NOMO-1 (cell line): ENCODE results near the gene DRD4.

Source experiments
- DNase-seq, 2 experiments: peaks; one replicate each; lab custom pipeline; 2025; ENCODE audit not compliant: unreplicated experiment in 2 of 2; lab: John Stamatoyannopoulos, UW

DRD4 gene

DNA sequence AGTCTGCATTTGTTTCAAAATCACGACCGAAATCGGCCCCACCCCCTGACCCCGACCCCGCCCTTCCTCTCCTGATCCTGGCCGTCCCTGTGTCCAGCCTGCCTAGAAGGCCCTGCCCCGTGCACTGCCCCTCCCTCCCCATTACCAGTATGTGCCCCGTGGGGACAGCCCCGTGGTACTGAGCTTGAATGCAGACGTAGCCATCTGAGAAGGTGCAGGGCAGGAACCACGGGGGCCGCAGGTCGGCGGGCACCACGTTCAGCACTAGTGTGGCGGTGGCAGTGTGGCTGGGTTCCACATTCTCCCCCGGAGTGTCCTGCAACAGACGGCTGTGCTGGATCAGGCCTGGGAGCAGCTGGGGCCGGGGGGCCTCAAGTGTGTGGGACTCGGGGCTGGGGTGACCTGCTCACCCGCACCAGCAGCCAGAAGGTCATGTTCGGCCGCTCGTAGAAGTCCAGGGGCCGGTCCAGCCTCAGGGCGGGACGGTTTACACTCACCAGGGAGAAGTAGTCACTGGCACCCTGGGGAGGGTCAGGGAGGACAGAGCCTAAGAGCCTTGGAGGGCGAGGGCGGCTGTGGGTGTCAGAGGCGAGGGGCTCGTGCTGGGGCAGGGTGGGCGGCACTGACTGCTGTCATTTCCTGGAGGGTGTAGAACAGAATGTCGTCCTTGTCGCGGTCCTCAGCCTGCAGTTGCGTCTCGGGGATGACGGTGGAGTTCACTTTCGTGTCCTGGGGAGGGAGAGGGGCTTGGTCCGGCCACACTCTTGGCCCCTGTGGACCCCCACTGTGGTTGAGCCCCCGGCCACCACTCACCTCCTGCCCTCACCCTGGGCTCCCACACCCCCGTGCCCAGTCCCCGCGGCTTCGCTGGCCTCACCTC, 15.9 kb upstream of the DRD4 start:
- no peak for DNase-seq

DNA sequence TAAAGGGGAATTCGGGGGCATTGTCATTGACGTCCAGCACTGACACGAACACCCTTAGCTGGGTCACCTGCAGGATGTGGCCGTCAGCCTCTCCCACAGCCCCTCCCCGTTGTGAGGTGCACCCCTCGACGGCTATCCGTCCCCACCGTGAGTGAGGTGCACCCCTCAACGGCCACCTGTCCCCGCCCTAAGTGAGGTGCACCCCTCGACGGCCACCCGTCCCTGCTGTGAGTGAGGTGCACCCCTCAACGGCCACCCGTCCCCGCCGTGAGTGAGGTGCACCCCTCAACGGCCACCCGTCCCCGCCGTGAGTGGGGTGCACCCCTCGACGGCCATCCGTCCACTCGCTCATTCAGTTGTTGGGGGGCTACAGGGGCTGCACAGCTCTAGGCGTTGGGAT, 15.2 kb upstream of the DRD4 start:
- DNase-seq = no peak

DNA sequence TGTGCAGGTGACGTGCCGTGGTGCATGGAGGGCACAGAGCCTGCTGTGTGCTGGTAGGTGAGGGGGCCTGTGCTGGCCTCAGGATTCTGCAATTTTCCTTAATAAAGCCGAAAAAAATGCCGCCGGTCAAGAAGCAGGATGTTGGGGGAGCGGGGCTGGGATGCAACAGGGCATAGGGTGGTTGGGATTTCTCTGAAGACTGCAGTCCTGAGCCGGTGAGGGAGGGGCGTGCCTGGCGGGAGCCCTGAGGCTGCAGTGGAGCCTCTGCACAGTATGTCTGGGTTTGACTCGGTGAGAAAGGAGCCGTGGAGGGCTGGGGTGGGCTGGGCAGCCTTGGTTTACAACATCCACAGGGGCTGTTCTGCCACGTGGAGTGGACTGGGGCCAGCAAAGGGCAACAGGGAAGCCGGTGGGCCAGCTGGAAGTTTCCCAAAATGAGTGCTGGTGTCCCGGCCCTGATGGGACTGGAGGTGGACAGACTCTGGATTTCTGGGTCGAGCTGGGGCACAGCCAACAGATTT, 13.7 kb upstream of the DRD4 start:
- no peak for DNase-seq

DNA sequence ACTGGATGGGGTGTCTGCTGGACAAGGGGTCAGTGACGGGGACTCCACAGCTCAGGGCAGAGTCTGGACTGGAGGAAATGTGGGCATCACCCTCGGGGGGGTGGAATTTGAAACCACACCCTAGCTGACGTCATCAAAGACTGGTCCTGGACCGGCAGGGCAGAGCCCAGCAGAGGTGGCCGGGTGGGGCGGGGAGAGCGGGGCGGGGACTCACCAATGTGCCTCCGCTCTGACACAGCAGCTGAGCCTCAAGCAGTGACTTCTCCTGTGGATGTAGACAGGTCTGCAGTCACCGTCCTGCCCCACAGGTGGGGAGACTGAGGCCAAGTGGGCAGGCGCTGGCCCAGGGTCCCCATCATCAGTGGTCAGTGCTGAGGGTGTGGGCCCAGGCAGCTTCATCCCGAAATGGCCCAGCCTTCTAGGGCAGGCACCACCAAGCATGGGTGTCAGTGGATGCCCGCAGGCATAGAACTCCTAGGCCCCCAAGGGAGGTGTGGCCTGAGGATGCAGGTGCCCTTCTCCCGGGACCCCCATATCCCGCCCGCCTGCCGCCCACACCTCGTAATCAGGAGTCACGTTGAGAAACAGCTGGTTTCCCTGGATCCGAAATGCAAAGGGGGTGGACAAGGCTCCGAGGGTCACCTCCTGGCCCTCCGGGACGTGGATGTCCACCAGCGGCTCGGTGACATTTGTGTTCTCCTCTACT, 12.9 kb upstream of the DRD4 start:
- DNase-seq = no peak

DNA sequence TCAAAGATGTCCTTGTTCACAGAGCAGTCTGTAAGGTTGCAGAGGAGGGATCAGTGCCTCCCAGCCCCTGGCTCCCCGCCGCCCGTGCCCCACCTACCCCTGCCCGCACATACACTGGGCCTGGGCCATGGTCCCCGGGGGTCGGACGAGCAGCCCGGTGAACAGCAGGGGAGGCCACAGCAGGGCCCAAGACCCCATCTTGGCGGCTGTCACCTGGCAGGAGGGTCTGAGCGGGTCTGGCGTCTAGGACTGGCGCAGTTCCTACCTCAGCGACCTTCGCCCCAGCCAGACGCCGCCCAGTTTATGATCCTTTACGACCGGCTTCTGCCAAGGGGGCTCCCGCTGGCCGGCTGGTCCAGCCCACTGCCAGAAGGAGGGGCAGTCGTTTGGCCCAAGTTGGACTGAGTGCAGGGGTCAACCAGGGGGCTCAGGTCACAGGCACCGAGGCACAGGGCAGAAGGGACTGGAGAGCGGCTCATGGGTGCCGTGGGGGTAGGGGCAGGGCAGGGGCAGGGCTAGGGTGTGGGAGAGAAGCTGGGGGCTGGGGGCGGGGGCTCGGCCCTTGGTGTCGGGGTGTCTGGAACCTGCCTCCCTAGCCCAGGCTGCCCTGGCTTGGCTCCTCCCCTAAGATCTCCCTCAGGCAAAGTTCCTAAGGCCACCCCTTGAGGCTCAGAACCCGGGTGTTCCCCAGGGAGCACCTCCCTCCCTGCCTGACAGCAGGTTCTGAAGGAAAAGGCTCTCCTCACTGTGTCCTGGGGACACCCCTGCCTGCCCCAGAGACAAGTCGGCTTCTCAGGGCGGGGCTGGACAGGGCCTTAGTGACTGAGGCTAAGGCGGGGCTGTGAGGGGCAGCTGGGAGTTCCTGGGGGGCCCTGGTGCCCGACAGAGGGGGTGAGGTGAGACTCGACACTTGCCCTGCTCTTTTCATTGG, 12.1 kb upstream of the DRD4 start, which contains the start of gene CDHR5:
Gene CDHR5, minus strand, starts transcription at position 251 of the 931 bp plus-strand sequence. Its CDS starts 53 bp downstream, at position 198.
- DNase-seq = no peak

DNA sequence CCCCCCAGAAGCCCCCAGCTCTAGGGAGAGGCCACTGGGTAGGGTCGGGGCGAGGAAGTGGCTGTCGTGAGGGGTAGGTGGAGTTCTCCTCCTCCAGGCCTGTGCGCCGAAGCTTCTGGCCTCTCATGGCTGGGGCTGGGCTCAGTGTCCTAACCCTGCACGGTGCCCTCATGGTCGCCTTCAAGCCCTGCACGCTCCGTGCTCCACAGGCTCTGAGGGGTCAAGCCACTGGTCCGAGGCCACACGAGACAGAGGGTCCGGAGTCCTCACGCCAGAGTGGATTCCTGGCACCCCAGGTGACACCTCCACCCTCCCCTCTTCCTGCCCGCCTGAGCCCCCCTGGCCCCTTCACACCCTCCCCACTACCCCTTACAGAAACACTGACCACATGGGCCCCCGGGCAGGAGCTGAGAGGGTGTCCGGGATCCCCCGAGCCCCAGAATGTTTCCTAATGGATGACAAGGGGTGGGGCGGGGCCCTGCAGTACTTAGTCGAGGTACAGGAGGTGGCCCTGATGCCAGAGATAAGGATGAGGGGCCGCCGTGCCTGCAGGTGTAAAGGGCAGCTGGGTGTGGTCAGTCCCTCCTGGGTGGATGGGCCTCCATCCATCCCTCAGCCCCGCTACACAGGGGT, 11.3 kb upstream of the DRD4 start:
- no peak for DNase-seq

DNA sequence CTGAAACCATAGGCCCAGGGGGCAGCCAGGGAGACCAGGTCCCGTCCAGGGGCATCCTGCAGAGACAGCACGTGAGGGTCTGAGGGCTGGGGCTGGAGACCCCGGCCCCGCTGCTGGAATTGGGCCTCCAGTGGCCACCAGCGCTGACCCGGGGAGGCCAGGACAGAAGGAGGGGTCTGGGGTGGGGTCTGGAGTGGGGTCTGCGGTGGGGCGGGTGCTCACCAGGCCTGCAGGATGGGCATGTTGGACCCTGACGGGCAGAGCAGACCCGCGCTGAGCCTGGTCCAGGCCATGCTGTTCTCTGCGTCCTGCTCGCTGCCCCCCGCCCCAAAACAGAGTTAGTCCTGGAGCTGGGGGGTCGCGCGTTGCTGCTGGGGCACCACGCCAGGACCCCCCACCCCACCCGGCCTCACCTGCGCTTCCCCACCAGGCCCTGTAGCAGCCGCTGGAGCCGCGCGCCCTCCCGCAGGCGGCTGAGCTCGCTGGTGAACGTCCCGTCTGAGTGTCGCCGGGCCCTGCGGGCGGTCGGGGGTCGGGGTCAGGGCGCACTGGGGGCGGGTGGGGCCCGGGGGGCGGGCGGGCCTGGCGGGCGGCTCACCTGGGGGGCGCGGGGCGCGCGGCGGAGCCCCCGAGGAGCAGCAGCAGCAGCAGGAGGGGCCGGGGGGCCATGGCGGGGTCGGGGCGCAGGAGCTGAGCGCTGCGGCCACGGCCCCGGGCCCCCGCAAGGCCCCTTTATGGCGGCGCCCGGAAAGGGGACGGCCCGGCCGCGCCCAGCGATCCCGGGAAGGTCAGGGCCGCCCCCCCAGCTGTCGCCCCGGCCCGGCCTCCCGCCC, 10.4 kb upstream of the DRD4 start, which contains the start of gene SCT:
Gene SCT, minus strand, starts transcription at position 707 of the 833 bp plus-strand sequence. Its CDS starts 38 bp downstream, at position 669.
- no peak for DNase-seq

DNA sequence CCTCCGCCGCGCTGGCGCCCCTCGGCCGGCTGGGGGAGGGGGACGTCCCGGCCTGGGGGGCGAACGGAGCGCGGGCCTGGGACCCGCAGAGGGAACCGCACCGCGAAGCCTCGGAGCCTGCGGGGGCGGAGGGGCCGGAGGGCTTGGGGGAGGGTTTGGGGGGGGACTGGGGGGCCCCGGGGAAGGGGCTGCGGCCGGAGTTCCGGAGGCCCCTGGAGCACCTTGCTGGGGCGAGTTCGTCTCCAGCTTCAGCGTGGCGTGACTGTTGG, 9.8 kb upstream of the DRD4 start:
- no peak for DNase-seq

DNA sequence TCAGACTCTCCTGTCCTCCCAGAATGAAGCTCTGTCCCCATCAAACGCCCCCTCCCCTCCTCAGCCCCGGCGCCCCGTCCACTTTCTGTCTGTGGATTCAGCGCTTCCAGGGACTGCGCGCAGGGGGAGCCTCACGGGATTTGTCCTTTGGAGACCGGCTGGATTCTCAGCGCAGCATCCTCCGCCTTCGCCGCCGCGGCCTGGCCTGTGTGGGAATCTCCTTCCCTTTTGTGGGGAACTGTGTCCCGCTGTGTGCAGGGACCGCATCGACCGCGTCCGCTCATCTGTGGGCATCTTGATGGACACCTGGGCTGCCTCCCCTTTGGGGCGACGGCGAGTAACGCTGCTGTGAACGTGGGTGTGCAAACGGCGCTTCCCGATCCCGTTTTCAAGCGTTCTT, 9.0 kb upstream of the DRD4 start:
- no peak for DNase-seq

DNA sequence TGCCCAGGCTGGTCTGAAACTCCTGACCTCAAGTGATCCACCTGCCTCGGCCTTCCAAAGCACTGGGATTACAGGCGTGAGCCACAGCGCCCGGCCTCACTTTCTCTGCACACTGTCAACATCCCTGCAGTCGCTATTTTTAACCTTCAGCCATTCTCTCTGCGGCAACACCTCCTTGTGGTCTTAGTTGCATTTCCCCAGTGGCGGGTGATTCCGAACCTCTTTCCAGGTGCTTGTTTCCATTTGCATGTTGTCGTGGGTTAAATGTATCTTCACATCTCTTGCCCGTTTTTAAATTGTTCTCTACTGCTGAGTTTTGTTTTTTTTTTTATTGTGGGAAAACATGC, 7.9 kb upstream of the DRD4 start:
- peak; percentile 14 to 33 for DNase-seq

DNA sequence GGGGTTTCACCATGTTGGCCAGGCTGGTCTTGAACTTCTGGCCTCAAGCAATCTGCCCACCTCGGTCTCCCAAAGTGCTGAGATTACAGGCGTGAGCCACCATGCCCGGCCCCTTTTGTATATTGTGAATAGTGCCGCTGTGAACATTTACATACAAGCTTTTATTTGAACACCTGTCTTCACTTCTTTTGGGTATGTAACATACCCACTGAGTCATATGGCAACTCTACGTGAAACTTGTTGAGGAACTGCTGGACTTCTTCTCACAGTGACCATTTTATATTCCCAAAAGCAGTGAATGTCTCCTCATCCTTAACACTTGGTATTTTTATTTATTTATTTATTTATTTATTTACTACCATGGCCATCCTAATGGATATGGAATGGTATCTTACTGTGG, 6.2 kb upstream of the DRD4 start:
- DNase-seq = no peak

DNA sequence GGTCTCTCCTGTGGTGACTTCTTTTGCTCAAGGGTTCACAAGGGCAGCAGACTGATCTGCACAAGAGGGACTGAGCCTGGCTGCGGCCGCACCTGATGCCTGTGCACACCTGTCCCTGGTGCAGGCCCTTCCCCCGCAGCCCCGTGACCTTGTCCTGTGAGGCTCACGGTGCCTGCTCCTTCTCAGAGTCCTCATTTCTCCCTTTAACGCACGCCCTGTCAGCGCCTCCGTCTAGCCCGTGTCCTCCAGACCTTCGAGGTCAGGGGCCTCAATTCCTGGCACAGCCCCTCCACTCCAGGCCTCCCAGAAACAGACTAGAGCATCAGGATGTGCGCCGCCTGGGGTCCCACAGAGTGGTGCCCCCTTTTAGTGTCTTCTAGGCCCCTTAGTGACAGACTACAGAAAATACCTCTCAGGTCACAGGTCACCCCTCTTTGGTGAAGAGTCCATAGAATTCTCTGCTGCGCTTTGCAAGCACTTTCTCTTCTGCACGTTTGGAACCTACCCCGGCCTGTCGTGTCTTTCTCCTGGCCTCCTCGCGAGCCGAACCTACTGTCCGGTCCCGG, 1.0 kb upstream of the DRD4 start:
- no peak for DNase-seq

DNA sequence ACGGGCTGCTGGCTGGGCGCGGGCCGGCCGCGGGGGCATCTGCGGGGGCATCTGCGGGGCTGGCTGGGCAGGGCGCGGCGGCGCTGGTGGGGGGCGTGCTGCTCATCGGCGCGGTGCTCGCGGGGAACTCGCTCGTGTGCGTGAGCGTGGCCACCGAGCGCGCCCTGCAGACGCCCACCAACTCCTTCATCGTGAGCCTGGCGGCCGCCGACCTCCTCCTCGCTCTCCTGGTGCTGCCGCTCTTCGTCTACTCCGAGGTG, 194 bp downstream of the DRD4 start:
- no peak for DNase-seq

DNA sequence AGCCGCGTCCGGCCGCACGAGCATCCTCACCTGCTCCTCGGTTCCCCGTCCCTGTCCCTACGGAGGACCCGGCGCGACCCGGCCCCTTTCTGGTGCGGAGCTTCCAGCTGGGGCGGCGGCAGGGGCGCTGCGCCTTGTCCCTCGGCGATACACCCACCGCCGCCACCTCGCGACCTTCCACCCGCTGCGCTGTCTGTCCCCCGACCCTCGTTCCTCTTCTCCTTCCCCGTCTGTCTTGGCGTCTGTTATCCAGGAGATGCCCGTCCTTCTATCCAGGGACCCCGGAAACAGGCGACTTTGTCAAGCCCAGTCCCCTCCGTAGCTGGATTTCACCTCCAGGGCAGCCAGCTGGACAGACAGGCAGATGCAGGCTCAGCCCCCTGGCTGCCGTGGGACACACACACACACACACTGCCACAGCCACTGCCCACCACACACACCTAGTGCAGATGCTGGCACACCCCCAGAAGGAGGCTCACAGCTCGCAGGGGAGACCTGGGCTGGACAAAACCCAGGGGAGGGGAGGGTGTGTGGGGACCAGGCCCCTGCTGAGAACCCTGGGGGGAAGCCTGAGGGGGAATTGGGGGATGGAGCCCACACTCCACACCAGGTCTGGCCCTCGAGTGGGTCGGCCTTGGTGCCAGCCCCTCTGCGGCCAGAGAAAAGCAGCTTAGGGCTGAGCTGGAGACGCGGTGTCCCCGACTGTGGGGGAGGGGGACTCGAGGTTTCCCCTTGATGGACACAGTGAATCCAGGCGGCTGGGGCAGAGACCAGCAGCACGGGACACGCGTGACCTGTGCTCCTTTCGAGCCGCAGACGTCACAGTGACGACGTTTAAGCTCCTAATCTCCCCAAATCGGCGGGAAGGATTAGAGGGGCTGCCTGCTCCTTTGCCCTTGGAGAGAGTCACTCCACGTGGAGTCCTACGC, 788 bp downstream of the DRD4 start:
- no peak for DNase-seq

DNA sequence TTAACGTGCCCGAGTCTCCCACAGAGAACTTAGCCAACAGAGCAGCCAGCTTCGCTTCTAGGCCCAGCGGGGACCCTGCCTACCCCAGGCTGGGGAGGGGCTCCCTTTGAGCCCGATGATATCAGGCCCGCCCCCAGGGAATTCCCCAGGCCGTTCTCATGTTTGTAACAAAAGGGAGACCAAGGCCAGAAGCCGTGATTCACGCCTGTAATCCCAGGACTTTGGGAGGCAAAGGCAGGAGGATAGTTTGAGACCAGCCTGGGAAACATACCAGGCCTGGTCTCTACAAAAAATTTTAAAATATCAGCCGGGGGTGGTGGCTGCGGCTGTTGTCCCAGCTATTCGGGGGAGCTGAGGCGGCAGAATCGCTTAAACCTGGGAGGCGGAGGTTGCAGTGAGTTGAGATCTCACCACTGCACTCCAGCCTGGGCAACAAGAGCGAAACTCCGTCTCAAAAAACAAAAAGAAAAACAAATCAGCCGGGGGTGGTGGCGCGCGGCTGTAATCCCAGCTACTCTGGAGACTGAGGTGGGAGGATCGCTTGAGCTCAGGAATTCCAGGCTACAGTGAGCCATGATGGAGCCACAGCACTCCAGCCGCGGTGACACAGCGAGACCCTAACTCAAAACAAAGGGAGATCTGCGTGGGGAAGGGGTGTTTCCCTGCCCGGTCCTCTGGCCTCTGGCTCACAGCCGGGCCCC, 1.7 kb downstream of the DRD4 start:
- no peak for DNase-seq

DNA sequence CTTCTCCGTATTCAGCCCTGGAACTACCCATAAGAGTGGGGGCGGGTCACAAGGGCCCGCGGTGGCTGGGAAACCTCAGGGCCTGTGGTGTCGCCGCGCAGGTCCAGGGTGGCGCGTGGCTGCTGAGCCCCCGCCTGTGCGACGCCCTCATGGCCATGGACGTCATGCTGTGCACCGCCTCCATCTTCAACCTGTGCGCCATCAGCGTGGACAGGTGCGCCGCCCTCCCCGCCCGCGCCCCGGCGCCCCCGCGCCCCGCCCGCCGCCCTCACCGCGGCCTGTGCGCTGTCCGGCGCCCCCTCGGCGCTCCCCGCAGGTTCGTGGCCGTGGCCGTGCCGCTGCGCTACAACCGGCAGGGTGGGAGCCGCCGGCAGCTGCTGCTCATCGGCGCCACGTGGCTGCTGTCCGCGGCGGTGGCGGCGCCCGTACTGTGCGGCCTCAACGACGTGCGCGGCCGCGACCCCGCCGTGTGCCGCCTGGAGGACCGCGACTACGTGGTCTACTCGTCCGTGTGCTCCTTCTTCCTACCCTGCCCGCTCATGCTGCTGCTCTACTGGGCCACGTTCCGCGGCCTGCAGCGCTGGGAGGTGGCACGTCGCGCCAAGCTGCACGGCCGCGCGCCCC, 2.4 kb downstream of the DRD4 start:
- no peak for DNase-seq

DNA sequence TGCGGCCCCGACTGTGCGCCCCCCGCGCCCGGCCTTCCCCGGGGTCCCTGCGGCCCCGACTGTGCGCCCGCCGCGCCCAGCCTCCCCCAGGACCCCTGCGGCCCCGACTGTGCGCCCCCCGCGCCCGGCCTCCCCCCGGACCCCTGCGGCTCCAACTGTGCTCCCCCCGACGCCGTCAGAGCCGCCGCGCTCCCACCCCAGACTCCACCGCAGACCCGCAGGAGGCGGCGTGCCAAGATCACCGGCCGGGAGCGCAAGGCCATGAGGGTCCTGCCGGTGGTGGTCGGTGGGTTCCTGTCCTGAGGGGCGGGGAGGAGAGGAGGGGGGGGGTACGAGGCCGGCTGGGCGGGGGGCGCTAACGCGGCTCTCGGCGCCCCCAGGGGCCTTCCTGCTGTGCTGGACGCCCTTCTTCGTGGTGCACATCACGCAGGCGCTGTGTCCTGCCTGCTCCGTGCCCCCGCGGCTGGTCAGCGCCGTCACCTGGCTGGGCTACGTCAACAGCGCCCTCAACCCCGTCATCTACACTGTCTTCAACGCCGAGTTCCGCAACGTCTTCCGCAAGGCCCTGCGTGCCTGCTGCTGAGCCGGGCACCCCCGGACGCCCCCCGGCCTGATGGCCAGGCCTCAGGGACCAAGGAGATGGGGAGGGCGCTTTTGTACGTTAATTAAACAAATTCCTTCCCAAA, 3.1 kb downstream of the DRD4 start:
- DNase-seq = no peak
